Measurements from ENCODE around the gene UBL4A.

- TF ChIP-seq EZH2 (IDR thresholded peaks at IDR 0.05; ENCODE audit: borderline replicate concordance, low read depth, low read length, poor library complexity, severe bottlenecking) (no peak), CTCF (conservative IDR thresholded peaks at IDR 0.05; ENCODE audit: low read depth, low read length) (no peak)
Observed at GRCh38 chrX:154443992-154444754, 42.2 kb downstream of the UBL4A start, which contains the start of gene FAM50A.

All from A673 (cell line).